ENCODE measurements around the gene FAM107B. TPM values are rescaled to one million over a fixed set of nuclear protein-coding genes. Genes with fewer than 3 reads are reported as not detected.

FAM107B gene
- total RNA-seq, 1 donor from 2014 or later, result 45.1 TPM

DNA sequence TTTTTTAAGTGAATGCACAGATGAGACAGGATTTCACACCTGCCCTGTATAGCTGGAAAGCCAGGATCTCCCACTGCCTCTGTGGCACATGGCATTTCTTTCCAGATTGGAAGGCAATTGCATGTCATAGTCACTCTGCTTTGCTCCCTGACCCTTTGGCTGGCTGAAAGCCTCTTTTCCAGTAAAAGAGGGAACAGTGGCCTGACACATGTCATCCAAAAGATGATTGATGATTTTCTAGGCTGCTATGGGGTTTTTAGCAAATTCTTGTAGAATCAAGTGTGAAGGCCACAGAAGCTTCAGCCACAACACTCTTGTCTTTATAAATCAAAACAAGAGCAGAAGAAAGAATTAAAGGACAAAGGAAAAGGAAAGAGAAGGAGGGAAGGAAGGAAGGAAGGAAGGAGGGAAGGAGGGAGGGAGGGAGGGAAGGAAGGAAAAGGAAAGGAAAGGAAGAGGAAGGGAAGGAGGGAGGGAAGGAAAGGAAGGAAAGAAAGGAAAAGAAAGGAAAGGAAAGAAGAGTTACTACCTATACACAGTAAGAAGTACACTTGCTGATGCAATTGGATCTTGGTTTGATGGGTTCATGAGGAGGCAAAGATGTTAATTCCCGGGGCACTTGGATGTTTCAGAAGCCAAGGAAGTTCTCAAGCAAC, 285.0 kb downstream of the FAM107B start:
- no peak for DNase-seq

DNA sequence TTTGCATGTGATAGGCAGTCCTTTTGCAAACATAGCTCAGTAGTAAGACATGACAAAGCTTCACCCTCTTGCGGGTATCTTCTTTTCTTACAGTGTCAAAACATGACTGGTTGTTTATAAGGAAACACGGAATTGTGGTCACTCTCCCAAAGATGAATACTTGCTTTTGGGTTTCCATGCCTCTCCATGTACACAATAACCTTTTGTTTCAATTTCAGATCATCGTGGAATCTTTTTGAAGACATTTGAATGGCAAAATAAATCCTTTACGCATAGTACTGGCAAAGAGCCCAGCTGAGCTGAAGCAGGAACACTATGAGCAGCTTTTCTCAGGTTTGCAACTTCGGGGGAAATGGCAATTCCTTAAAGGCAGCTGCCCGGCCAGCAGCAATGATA, 287.2 kb downstream of the FAM107B start:
- no peak for DNase-seq

DNA sequence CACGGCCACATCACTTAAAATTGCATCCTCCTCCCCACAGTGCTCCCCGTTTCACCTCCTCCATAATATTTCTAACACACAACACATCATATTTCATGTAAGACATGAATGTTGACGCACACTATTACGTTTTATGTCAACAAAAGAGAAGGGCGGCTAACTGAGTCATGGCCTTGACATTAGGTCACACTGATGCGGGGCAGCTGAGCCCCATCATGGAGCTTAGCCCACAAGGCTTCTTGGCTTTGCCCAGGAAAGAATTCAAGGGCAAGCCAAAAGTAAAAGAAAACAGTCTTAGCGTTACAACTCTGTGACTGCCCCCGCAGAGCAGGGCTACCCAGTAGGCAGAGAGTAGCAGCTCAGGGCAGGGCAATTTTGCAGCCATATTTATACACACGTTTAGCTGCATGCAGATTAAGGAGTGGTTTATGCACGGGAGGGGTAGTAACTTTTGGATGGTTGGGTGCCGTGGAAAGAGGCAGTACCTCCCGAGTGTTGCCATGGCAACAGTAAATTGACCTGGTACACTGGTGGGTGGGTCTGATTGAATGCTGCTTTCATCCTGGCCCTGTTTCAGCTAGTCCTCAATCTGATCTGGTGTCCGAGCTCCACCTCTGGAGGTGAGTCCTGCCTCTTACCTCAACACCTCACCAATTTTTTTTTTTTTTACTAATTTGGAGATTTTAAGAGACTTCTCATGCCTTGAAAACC, 287.8 kb downstream of the FAM107B start:
- DNase-seq, result no peak

DNA sequence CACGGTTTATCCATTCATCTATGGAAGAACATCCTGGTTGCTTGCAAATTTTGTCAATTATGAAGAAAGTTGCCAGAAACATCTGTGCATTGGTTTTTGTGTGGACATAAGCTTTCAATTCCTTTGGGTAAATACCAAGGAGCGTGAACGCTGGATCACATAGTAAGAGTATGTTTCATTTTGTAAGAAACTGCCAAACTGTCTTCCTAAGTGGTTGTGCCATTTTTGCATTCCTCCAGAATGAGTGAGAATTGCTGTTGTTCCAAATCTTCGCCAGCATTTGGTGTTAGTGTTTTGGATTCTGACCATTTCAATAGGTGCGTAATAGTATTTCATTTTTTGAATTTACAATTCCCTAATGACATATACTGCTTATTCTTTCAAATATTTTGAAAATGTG, 288.7 kb downstream of the FAM107B start:
- no peak for DNase-seq

DNA sequence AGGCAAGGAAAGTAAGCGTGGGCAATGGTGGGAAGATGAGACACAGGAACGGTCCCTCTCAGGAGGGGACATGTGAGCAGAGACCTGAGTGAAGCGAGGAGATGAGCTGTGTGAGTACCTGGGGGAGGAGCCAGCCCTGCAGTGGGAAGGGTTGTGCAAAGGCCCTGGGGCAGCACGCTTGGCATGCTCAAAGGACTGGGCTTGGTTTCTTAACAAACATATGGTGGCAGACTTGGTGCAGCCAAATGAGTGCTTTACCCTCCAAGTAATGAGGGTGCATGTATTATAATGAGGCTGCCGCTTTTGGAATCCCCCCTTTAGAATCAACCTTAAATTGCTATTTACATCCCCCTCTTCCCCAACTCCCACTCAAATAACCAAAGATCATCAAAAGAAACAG, 291.3 kb downstream of the FAM107B start:
- DNase-seq, result no peak

DNA sequence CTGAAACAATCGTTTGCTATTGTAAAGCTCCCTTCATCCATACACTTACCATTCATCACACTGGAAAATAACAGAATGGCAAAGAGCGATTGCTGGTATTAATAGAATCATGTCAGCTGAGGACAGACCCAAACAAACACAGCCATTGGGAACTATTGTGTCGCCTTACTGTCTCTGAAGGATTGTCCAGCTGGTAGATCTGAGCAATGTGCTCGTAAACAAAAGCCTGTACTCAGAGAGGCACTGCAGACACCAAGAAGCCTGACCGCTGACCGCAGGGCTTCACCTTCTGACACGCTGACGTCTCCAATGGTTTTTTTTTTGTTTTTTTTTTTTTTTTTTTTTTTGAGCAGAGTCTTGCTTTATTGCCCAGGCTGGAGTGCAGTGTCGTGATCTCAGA, 292.9 kb downstream of the FAM107B start:
- DNase-seq, result no peak

DNA sequence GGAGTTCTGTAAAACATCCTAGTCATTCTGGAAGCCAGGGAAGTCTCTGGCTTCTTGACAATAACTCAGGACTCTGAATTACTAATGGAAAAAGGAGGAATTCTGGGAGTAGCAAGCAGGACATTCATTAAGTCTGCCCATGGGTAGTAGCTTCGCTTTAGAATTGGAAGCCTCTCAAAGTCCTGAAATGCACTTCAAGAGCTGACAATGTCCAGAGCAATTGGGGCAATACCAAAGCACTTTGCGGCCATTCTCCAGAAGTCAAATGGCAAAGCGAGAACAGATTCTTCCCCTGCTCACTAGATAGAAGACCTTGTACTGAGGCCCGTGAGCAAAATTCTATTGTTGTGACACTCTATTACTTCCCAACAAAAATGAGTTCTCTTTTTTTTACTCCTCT, 293.7 kb downstream of the FAM107B start:
- DNase-seq, result no peak

DNA sequence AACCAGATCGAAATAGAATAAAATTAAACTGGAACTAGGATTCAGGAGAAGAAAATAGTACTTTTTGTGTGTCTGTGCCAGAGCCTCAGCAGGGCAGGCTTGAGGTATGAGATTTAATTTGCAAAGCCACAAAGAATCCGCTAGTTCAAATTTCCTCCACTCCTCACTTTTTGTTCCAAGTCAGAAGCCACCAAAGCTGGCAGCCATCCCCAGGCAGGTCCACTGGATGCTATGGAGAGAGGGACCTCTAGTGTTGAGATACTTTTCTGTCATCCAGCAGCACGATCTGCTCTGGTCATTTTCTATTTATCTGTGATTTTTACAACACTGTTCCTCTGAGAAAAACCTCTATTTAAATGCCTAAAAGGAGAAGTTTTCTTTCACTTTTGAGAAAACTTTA, 296.1 kb downstream of the FAM107B start:
- peak; percentile 84 for DNase-seq

DNA sequence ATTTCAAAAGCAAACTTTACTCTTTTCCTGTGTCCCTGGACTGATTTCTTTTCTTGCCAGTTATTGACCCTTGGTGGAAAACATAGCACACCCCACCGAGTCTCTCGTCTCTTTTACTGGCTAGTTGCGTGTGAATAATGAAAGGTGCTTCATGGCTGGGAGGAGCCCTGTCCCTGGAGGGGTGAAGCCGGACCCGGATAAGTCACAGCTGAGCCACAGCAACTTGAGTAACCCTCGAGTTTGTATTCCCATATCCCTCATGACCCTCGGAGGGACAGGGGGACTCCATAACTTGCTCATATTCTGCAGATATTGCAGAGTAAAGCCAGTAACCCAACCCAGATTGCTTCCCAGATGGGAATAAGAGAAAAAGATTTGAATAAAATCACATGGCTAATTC, 296.5 kb downstream of the FAM107B start:
- DNase-seq, result no peak

DNA sequence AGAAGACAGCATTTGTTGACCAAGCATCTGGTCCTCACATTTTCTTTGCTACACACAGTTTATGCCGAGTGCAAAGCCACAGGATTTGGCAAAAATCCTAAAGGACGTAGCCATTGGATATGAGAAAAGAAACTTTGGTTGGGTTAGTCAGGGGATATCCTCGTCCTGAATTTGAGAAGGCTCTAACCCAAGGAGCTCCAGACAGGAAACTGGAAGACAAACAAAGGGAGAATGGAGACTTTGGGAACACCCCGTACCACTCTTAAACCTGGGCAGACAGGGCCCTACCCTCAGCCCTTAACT, 297.3 kb downstream of the FAM107B start:
- DNase-seq, result peak; percentile 59

DNA sequence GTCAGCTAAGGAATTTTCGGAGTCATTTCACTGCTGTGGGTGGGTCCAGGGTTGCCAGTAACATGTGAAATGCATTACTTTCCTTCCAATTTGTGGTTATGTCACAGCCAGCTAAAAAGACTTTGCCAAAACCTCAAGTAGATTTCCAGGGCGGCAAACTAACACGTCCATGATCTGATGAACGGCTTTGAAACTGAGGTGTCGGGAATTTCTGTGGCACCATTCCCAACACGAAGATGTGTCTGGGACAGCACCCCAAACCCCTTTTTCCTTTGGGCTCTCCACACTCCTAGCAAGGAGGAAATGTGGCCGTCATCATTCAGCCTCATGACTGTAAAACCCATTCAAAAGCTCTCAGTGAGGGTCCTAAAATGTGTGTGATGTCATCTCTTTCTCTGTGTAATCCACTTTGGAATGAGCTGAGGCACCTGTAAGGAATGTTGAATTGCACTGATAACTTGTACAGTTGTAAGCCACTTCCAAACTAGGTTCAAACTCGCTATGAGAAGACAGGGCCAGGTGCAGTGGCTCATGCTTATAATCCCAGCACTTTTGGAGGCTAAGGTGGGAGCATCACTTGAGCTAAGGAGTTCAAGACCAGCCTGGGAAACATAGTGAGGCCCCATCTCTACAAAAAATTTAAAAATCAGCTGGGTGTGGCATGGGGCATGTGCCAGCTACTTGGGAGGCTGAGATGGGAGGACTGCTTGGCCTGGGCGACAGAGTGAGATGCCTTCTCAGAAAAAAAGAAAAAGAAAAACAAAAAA, 297.9 kb downstream of the FAM107B start:
- DNase-seq, result no peak

DNA sequence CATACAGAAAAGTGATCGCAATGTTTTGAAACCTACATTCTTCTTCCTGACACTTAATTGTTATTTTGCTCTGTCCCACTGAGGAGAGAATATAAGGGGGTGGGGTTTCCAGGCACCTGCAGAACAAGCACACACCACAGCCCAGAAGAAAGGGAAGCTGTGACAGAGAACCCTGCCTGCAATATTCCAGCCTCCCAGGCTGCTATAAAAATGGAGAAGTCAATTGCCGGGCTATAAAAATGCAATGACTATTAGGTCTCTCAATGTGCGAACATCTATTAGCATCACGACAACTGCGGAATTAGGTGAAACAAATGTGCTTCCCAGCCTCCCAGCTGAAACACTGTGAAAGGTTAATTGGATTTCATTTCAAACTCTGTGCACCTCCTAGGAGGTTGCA, 298.7 kb downstream of the FAM107B start:
- no peak for DNase-seq

DNA sequence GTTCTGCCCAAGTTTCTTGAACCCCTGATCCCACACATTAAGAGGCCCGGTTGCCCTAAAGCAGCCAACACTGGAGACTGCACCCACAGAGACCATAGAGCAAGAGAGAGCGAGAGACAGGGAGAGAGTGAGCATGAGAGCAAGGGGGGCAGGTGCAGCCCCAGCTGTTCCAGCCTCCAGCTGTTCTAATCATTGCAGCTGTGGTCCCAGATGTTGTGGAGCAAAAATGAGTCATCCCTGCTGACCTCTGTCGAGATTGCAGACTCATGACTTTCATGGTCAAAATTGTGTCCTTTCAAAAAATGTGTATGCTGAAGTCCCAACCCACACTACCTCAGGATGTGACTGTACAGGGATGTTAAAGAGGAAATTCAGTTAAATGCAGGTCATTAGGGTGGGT, 300.0 kb downstream of the FAM107B start:
- DNase-seq, result no peak

DNA sequence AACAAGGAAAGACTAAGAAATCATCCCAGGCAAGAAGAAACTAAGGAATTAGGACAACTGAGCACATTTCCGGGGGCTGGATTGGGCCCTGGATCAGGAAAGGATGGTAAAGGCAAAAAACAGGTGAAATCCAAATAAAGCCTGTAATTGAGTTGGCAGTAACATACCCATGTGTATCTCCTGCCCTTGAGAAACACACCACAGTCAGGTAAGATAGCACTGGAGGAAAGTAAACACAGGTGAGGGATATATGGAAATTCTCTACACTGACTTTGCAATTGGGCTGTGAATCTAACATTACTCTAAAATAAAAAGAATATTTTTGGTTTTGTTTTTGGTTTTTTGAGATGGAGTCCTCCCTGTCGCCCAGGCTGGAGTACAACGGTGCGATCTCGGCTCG, 303.8 kb downstream of the FAM107B start:
- no peak for DNase-seq

DNA sequence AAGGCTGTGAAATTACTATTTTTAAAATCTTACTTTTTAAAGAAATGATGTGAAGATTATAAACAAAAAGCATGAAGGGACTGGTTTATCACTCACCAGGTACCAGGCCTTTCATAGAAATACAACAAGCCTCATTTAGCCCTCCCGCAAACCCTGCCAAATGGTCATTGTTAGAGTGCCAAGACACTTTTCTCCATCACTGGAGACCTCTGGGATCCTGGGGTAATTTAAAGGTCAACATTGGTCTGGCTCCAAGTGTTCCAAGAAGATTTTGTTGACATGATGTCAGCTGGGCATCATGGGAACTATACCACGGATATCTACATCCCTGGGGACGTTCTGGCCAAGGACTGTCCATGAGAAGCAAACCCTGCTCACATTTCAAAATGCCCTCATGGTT, 306.0 kb downstream of the FAM107B start:
- DNase-seq, result no peak

Small RNA genes within 50 kb of the gene (small RNA-seq; reads per million reads assigned to genes)
- gene RNA5SP302 (ENCODE audit: low replicate concordance), result 0.07 reads per million

Other genes with a start within 250 kb of the FAM107B start
- 3.2 TPM for gene CDNF, start 63.1 kb upstream of the FAM107B start, total RNA-seq
- 11.8 TPM for gene HSPA14, start 63.4 kb upstream of the FAM107B start, total RNA-seq
- gene MSANTD7, start 63.4 kb upstream of the FAM107B start, total RNA-seq, result 15.4 TPM
- 13.1 TPM for gene SUV39H2, start 104.0 kb upstream of the FAM107B start, total RNA-seq
- gene DCLRE1C, start 179.2 kb upstream of the FAM107B start, total RNA-seq, result 8.3 TPM
- not detected for gene MEIG1, start 184.5 kb upstream of the FAM107B start, total RNA-seq